A549 (cell line): ENCODE results near the gene GALNT18. TPM values are rescaled to one million over a fixed set of nuclear protein-coding genes. Genes with fewer than 3 reads are reported as not detected.

ENCODE experiments used
- ATAC-seq, 2 experiments: fragments of 200-7000 bp in 1 of 2; fragments of >200 bp in 1 of 2; cut with Nextera tagmentation in 1 of 2; cut with Tn5 transposase in 1 of 2; 3 replicates each; pipeline versions ENCODE4 v1.8.0 to v1.9.1; 2018 to 2020; ENCODE audit warnings: mild to moderate bottlenecking in 1 of 2, moderate library complexity in 1 of 2
- CTCF ChIA-PET: fragments of 300-600 bp; sonication (Branson Sonifier 250); formaldehyde crosslinking; extraction: SDS; loops from one replicate; lab custom pipeline; 2021; ENCODE audit warnings: antibody characterized with exemption, inconsistent platforms; lab: Yijun Ruan, JAX
- POLR2A ChIA-PET: fragments of 350-600 bp; formaldehyde crosslinking; extraction: SDS; loops from one replicate; lab custom pipeline; 2021; ENCODE audit warnings: antibody characterized with exemption, inconsistent platforms; lab: Yijun Ruan, JAX
- DNase-seq, 2 experiments: peaks; one replicate each; pipeline versions ENCODE4 v3.0.0 to v3.0.0-alpha.2; 2011 to 2016; ENCODE audit warnings: low read depth in 1 of 2, low spot score in 1 of 2
- FAIRE-seq: peaks from 2 replicates; lab custom pipeline; 2011; peaks lifted over from hg19 to GRCh38; lab: Jason Lieb, UNC
- H3K27ac ChIP-seq, 2 experiments: fragments of >200 bp; sonication (Bioruptor Twin); formaldehyde crosslinking; 3 replicates each; pipeline ENCODE4 v1.5.1; 2016 to 2017
- H3K4me1 ChIP-seq: fragments of >200 bp; sonication (Bioruptor Twin); formaldehyde crosslinking; 3 replicates; pipeline ENCODE4 v1.6.1; 2016
- H3K4me2 ChIP-seq: fragments of >200 bp; sonication (Bioruptor Twin); formaldehyde crosslinking; 3 replicates; pipeline ENCODE4 v1.6.1; 2016
- H3K4me3 ChIP-seq: fragments of >200 bp; sonication (Bioruptor Twin); formaldehyde crosslinking; 3 replicates; pipeline ENCODE4 v1.5.1; 2016
- H3K9me3 ChIP-seq: fragments of >200 bp; sonication (Bioruptor Twin); formaldehyde crosslinking; 3 replicates; pipeline ENCODE4 v1.6.1; 2016
- ATOH8 ChIP-seq: fragments of 250-450 bp; sonication (Bioruptor Pico); IDR thresholded peaks from 2 replicates; pipeline ENCODE4 v1.5.0; 2020; ENCODE audit warnings: low read depth, mild to moderate bottlenecking, moderate library complexity
- CBX8 ChIP-seq: fragments of 200-600 bp; sonication (generic); IDR thresholded peaks from 2 replicates; pipeline ENCODE4 v1.6.1; 2016
- CHD2 ChIP-seq: fragments of 150-350 bp; IDR thresholded peaks from 2 replicates; pipeline ENCODE4 v1.6.1; 2014; ENCODE audit warnings: low read length; ENCODE audit not compliant: partially characterized antibody
- CTCF ChIP-seq: fragments of >200 bp; sonication (Bioruptor Twin); formaldehyde crosslinking; IDR thresholded peaks from 3 replicates; pipeline ENCODE4 v1.5.1; 2016
- ESRRA ChIP-seq: fragments of 150-350 bp; IDR thresholded peaks from 2 replicates; pipeline ENCODE4 v1.6.1; 2014; ENCODE audit warnings: mild to moderate bottlenecking, low read length, borderline replicate concordance
- FOSB ChIP-seq: fragments of 250-450 bp; sonication (Bioruptor Pico); IDR thresholded peaks from 2 replicates; pipeline ENCODE4 v1.5.0; 2020; ENCODE audit warnings: mild to moderate bottlenecking, moderate library complexity
- HDAC2 ChIP-seq: fragments of 200-600 bp; sonication (generic); IDR thresholded peaks from 2 replicates; pipeline ENCODE4 v1.6.1; 2016
- HOXB13 ChIP-seq: fragments of 250-450 bp; sonication (Bioruptor Pico); IDR thresholded peaks from 2 replicates; pipeline ENCODE4 v1.5.0; 2020; ENCODE audit warnings: low read depth, mild to moderate bottlenecking, moderate library complexity
- HOXB5 ChIP-seq: fragments of 250-450 bp; sonication (Bioruptor Pico); IDR thresholded peaks from 2 replicates; pipeline ENCODE4 v1.5.0; 2020; ENCODE audit warnings: mild to moderate bottlenecking, moderate library complexity
- KDM5A ChIP-seq: fragments of 200-600 bp; sonication (generic); IDR thresholded peaks from 2 replicates; pipeline ENCODE4 v1.6.1; 2016; ENCODE audit warnings: antibody characterized with exemption, mild to moderate bottlenecking
- NR3C1 ChIP-seq: fragments of >200 bp; sonication (Bioruptor Twin); formaldehyde crosslinking; IDR thresholded peaks from 3 replicates; pipeline ENCODE4 v1.6.1; 2017
- PHF8 ChIP-seq: fragments of 200-600 bp; sonication (generic); IDR thresholded peaks from 2 replicates; pipeline ENCODE4 v1.6.1; 2016; ENCODE audit warnings: low read depth, mild to moderate bottlenecking, antibody characterized with exemption, moderate library complexity, borderline replicate concordance
- RCOR1 ChIP-seq: fragments of 150-350 bp; IDR thresholded peaks from 2 replicates; pipeline ENCODE4 v1.6.1; 2014; ENCODE audit warnings: antibody characterized with exemption, low read length, low read depth
- REST ChIP-seq: fragments of 200-600 bp; sonication (generic); IDR thresholded peaks from 2 replicates; pipeline ENCODE4 v1.6.1; 2016; ENCODE audit warnings: antibody characterized with exemption, mild to moderate bottlenecking, moderate library complexity
- RNF2 ChIP-seq: fragments of 200-600 bp; sonication (generic); IDR thresholded peaks from 2 replicates; pipeline ENCODE4 v1.6.1; 2016; ENCODE audit warnings: low read depth, mild to moderate bottlenecking, antibody characterized with exemption, moderate library complexity, borderline replicate concordance
- SMC3 ChIP-seq: fragments of >200 bp; sonication (Bioruptor Twin); formaldehyde crosslinking; IDR thresholded peaks from 3 replicates; pipeline ENCODE4 v1.6.1; 2018; ENCODE audit warnings: inconsistent platforms
- TFCP2L1 ChIP-seq: fragments of 250-450 bp; sonication (Bioruptor Pico); IDR thresholded peaks from 2 replicates; pipeline ENCODE4 v1.5.0; 2021; ENCODE audit warnings: mild to moderate bottlenecking
- TP53 ChIP-seq: fragments of 250-450 bp; sonication (Bioruptor Pico); IDR thresholded peaks from 2 replicates; pipeline ENCODE4 v1.5.0; 2021; ENCODE audit warnings: mild to moderate bottlenecking, moderate library complexity
- ZNF302 ChIP-seq: fragments of 250-450 bp; sonication (Bioruptor Pico); IDR thresholded peaks from 2 replicates; pipeline ENCODE4 v1.9.0; 2021; ENCODE audit warnings: inconsistent platforms, mild to moderate bottlenecking, moderate library complexity
- ZSCAN20 ChIP-seq: fragments of 250-450 bp; sonication (Bioruptor Pico); IDR thresholded peaks from 2 replicates; pipeline ENCODE4 v1.8.0; 2022; ENCODE audit warnings: mild to moderate bottlenecking, moderate library complexity
- WGBS: methylation state at CpG from one replicate; pipeline ENCODE4 v1.1.6; 2017; ENCODE audit errors: missing lambda C conversion rate; 5-methylcytosine and 5-hydroxymethylcytosine counted together
- polyA plus RNA-seq, 4 experiments: library from polyadenylated mRNA; depleted of rRNA in 3 of 4; stranded (reverse); fragments of >200 nt; fragmentation: RNase III in 1 of 4; extraction: RNeasy Plus Mini Kit Qiagen cat#74134 plus additional on column Dnase treatment in 1 of 4; gene quantifications; 2 replicates in 3 of 4; 3 replicates in 1 of 4; pipeline ENCODE4 v1.2.3, GENCODE V29; 2011 to 2017

The GALNT18 gene
- polyA plus RNA-seq, 2 of the 4 experiments (the other 2 are of a cell fraction) = 6.7 to 16.1 TPM

- CTCF ChIA-PET = interaction anchor here (0.7 to 1.7 kb wide), 2 partner anchors 31 to 61 kb away, joined by 3 read pairs; no protein-coding TSS in a partner anchor
- Histone ChIP-seq H3K4me3 (no peak overlapping the region), H3K4me2 (no peak overlapping the region), H3K4me1 (peaks cover 19% of the 10 kb centered on the region), H3K27ac (0 out of 6 replicates have a peak overlapping the region, but pooled peaks of 1 of the 2 experiments have one; percentile 5), H3K9me3 (no peaks in the 10 kb centered on the region)
- FAIRE-seq (no peak), DNase-seq (no peak), ATAC-seq (no peak)
- WGBS = 87% methylated on average over 13 of the region's 13 CpGs
- TF ChIP-seq CBX8 (no peak), FOSB (no peak), HDAC2 (no peak), PHF8 (no peak), ZNF302 (no peak)
- POLR2A ChIA-PET = no interaction called here
Measured at GRCh38 chr11:11579012-11579988, 42.5 kb downstream of the GALNT18 start.

- ChIA-PET CTCF (interaction anchor here (0.7 to 0.8 kb wide), 2 partner anchors 10 to 62 kb away, joined by 3 read pairs; no protein-coding TSS in a partner anchor), POLR2A (no interaction called here)
- ATAC-seq (no peak), FAIRE-seq (no peak), DNase-seq (no peak)
- no peak overlapping the region for H3K4me2 ChIP-seq
- WGBS = 86% methylated on average over 15 of the region's 15 CpGs
- H3K27ac ChIP-seq = no peak overlapping the region
- peaks cover 11% of the 10 kb centered on the region; the same call in 1 of the 3 replicates for H3K4me1 ChIP-seq
- TF ChIP-seq CTCF (no peak), HOXB13 (CRISPR knock-in tag) (no peak), TP53 (CRISPR knock-in tag) (no peak), CHD2 (no peak), NR3C1 (no peak), PHF8 (no peak), ATOH8 (CRISPR knock-in tag) (no peak), SMC3 (no peak), RNF2 (no peak), TFCP2L1 (CRISPR knock-in tag) (no peak)
- H3K4me3 ChIP-seq = no peak overlapping the region
- no peaks in the 10 kb centered on the region for H3K9me3 ChIP-seq
Measured at GRCh38 chr11:11577932-11578911, 43.6 kb downstream of the GALNT18 start.

- H3K4me3 ChIP-seq = no peak overlapping the region
- FAIRE-seq (no peak), ATAC-seq (no peak), DNase-seq (no peak)
- no peaks in the 10 kb centered on the region for H3K9me3 ChIP-seq
- CTCF ChIA-PET = interaction anchor here (0.6 to 0.9 kb wide), 4 partner anchors 10 to 300 kb away, joined by 3 to 4 read pairs (median 3); no protein-coding TSS in a partner anchor
- POLR2A ChIA-PET = no interaction called here
- H3K27ac ChIP-seq = no peak overlapping the region
- no peak overlapping the region for H3K4me2 ChIP-seq
- WGBS = 82% methylated on average over 8 of the region's 8 CpGs
- peaks cover 9% of the 10 kb centered on the region; the same call in 1 of the 3 replicates for H3K4me1 ChIP-seq
- TF ChIP-seq ZNF302 = no peak
- TF ChIP-seq RCOR1 = no peak
- no peak for TF ChIP-seq CTCF
- TF ChIP-seq KDM5A = no peak
- TF ChIP-seq HOXB13 (CRISPR knock-in tag) = no peak
- no peak for TF ChIP-seq HOXB5 (CRISPR knock-in tag)
- no peak for TF ChIP-seq ZSCAN20 (CRISPR knock-in tag)
- no peak for TF ChIP-seq REST
- TF ChIP-seq ESRRA = no peak
Measured at GRCh38 chr11:11577251-11577855, 44.5 kb downstream of the GALNT18 start.
